ENCODE measurements around the gene PRDM16. TPM values are rescaled to one million over a fixed set of nuclear protein-coding genes. Genes with fewer than 3 reads are reported as not detected.

Gene PRDM16
- total RNA-seq, 1 experiment from 2014 or later: not detected

- Mint-ChIP-seq H3K4me3 (ENCODE audit: unreplicated experiment) (no peak overlapping the region), H3K9me3 (ENCODE audit: unreplicated experiment) (no peaks in the 10 kb centered on the region), H3K27ac (ENCODE audit: low read depth, unreplicated experiment) (no peak overlapping the region), H3K36me3 (ENCODE audit: insufficient read depth, unreplicated experiment) (no peaks in the 10 kb centered on the region), H3K4me1 (ENCODE audit: insufficient read depth, unreplicated experiment) (no peaks in the 10 kb centered on the region), H3K27me3 (ENCODE audit: insufficient read depth, unreplicated experiment) (no peaks in the 10 kb centered on the region)
- ChIA-PET CTCF (interaction anchor here (0.6 to 2.3 kb wide), 6 partner anchors 9 to 70 kb away, joined by 3 to 11 read pairs (median 4); no protein-coding TSS in a partner anchor), POLR2A (interaction anchor here (1.4 kb wide), 1 partner anchor 10 kb away, joined by 3 read pairs; no protein-coding TSS in a partner anchor)
- intact Hi-C loops (cut with micrococcal nuclease): no loop called here
- TF ChIP-seq CTCF (IDR thresholded peaks at IDR 0.05; ENCODE audit: unreplicated experiment): no peak
- BruUV-seq (replicated peaks): no TSS peak
- DNase-seq (ENCODE audit: unreplicated experiment): no peak
These were observed 394.4 kb downstream of the PRDM16 start for GRCh38 chr1:3463408-3463863.

DNA sequence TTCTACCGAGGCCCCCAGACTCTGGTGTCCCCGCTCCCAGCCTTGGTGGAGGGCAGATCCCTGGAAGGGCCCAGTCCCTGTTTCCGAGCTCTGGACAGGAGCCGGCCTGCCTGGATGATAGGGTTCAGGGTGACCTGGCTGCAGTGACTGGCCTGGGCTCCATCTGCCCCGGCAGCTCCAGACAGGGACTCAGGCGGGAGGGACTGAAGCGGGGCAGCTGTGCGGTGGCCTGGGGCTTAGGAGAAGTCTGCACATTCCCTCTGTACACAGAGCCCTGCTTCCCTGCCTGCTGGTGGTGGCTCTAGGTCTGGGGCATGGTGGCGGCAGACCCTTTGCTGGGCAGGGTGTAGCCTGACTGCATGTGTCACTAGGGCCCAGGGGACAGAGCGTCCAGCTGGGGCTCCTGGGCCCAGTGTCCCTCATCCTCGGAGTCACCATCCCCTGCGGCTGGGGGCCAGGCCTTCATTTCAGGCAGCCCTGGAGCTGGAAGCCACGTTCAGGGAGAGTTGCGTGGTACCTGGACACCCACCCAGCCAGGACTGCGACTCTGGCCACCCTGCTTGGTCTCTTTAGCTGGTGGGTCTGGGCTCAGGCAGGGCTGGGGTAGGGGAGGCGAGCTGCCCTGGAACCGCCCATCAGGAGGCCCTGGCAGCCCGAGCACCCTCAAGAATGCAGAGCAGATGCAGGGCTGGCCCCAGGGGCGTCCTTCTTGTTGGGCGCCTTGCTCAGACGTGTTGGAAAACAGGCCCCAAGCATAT is 395.1 kb downstream of the PRDM16 start:
- intact Hi-C loops (cut with micrococcal nuclease): no loop called here

DNA sequence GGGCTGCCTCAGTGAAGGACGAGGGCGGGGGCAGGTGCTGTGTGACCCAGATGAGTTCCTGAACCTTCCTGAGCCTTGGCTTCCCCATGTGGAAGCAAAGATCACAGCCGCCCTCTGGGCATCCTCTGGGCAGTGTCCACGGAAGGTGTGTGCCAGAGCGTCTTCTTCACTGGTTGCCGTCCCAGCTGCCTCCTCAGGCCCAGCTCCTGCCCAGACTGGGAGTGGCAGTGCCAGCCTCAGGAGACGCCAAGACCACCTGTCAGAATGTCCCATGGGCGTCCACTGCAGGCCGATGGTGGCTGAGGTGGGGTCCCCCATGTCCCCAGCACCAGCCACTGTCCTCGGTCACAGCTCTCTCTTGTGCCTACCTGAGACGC is 395.6 kb downstream of the PRDM16 start:
- no peaks in the 10 kb centered on the region for H3K4me1 Mint-ChIP-seq (ENCODE audit: insufficient read depth, unreplicated experiment)
- CTCF ChIA-PET: interaction anchor here (0.5 to 2.3 kb wide), 3 partner anchors 11 to 162 kb away, joined by 4 to 11 read pairs (median 9); no protein-coding TSS in a partner anchor
- H3K9me3 Mint-ChIP-seq (ENCODE audit: unreplicated experiment): no peaks in the 10 kb centered on the region
- no peak for TF ChIP-seq CTCF (IDR thresholded peaks at IDR 0.05; ENCODE audit: unreplicated experiment)
- no peak overlapping the region for H3K27ac Mint-ChIP-seq (ENCODE audit: low read depth, unreplicated experiment)
- intact Hi-C loops (cut with micrococcal nuclease): no loop called here
- H3K4me3 Mint-ChIP-seq (ENCODE audit: unreplicated experiment): no peak overlapping the region
- no peaks in the 10 kb centered on the region for H3K27me3 Mint-ChIP-seq (ENCODE audit: insufficient read depth, unreplicated experiment)
- POLR2A ChIA-PET: no interaction called here
- no peak for DNase-seq (ENCODE audit: unreplicated experiment)
- H3K36me3 Mint-ChIP-seq (ENCODE audit: insufficient read depth, unreplicated experiment): no peaks in the 10 kb centered on the region
- no TSS peak for BruUV-seq (replicated peaks)

More for the DNA sequence above, 395.1 kb downstream of the PRDM16 start:
- H3K4me1 Mint-ChIP-seq (ENCODE audit: insufficient read depth, unreplicated experiment): no peaks in the 10 kb centered on the region
- no peak for TF ChIP-seq CTCF (IDR thresholded peaks at IDR 0.05; ENCODE audit: unreplicated experiment)
- H3K27me3 Mint-ChIP-seq (ENCODE audit: insufficient read depth, unreplicated experiment): no peaks in the 10 kb centered on the region
- no peaks in the 10 kb centered on the region for H3K36me3 Mint-ChIP-seq (ENCODE audit: insufficient read depth, unreplicated experiment)
- no peak for DNase-seq (ENCODE audit: unreplicated experiment)
- no peak overlapping the region for H3K27ac Mint-ChIP-seq (ENCODE audit: low read depth, unreplicated experiment)
- no peaks in the 10 kb centered on the region for H3K9me3 Mint-ChIP-seq (ENCODE audit: unreplicated experiment)
- no TSS peak for BruUV-seq (replicated peaks)
- POLR2A ChIA-PET: interaction anchor here (1.4 kb wide), 1 partner anchor 11 kb away, joined by 3 read pairs; no protein-coding TSS in a partner anchor
- CTCF ChIA-PET: interaction anchor here (0.5 to 2.3 kb wide), 6 partner anchors 8 to 162 kb away, joined by 3 to 11 read pairs (median 4); no protein-coding TSS in a partner anchor
- no peak overlapping the region for H3K4me3 Mint-ChIP-seq (ENCODE audit: unreplicated experiment)

DNA sequence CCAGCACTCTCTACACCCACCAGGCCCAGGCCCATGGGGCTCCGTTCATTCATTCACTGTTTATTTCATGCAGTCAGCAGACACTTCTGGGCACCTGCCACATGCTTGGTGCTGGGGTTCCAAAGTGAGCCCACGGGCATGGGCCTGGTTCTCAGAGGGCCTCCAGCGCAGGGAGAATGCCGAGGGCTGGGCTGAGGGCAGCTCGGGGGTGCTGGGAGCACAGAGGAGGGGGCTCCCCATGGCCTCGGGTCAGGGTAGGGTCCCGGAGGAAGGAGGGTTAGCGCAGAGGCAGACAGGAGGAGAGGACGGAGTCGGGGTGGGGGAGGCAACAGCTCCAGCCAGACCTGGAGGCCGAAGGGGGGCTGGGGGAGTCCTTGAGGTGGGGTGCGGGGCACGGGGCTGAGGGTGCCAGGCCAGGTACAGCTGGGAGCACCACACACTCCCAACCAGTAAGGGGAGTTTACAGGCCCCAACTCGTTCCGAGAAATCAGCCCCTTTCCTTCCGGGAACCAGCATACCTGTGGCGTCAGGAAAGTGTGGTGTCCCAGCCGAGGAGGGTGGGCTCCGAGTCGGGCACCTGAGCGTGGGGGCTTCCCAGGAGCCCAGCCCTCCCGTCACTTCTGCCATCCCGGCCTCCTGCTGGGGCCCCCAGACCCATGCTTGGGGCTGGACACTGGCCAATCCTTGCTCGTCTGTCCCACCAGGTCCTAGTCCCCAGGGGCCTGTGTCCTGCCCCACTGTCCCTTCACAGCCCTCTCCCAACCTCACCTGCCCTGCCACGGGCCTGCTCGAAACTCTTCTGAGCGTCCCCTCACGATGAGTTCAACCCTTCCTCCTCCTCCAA is 396.3 kb downstream of the PRDM16 start:
- ChIA-PET CTCF (interaction anchor here (1.8 kb wide), 1 partner anchor 12 kb away, joined by 5 read pairs; no protein-coding TSS in a partner anchor), POLR2A (no interaction called here)
- no peaks in the 10 kb centered on the region for H3K9me3 Mint-ChIP-seq (ENCODE audit: unreplicated experiment)

More for the DNA sequence above, 396.3 kb downstream of the PRDM16 start:
- Mint-ChIP-seq H3K36me3 (ENCODE audit: insufficient read depth, unreplicated experiment) (no peaks in the 10 kb centered on the region), H3K4me3 (ENCODE audit: unreplicated experiment) (no peak overlapping the region), H3K4me1 (ENCODE audit: insufficient read depth, unreplicated experiment) (peaks cover 3% of the 10 kb centered on the region), H3K27ac (ENCODE audit: low read depth, unreplicated experiment) (no peak overlapping the region), H3K27me3 (ENCODE audit: insufficient read depth, unreplicated experiment) (no peaks in the 10 kb centered on the region)
- intact Hi-C loops (cut with micrococcal nuclease): no loop called here
- no peak for TF ChIP-seq CTCF (IDR thresholded peaks at IDR 0.05; ENCODE audit: unreplicated experiment)
- DNase-seq (ENCODE audit: unreplicated experiment): no peak
- BruUV-seq (replicated peaks): no TSS peak

Data from MCF 10A (cell line).